ENCODE results near the gene ANXA8L1. TPM values are rescaled to one million over a fixed set of nuclear protein-coding genes. Genes with fewer than 3 reads are reported as not detected.
"Not testable (repeated sequence)": the region's sequence is repeated elsewhere in the genome, so short reads cannot be mapped to it uniquely, and the experiment has no call there.

ANXA8L1 gene
- total RNA-seq, 1 donor from 2014 or later = not detected

DNA sequence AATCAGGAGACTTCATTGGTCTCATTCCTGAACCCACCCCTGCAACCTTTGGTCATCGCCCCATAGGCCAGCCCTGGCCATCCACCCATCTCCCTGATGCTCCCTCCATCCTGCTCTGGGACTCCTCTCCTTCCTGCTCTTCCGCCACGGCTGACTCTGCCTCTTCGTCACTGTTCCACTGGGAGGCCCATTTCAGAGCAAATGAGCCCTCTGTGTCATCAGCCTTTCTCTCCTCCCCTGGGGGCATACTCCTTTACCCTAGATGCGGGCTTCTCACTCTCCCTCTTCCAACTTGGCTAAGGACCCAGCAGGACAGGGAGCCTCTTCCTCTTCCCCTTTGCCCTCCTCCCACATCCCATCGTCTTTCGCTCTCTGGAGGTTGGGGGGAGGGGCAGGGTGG, 42.7 kb downstream of the ANXA8L1 start:
- H3K36me3 Mint-ChIP-seq (ENCODE audit: low read depth, unreplicated experiment); H3K27me3 Mint-ChIP-seq (ENCODE audit: unreplicated experiment); H3K4me3 Mint-ChIP-seq (ENCODE audit: unreplicated experiment); DNase-seq (ENCODE audit: low spot score); H3K27ac Mint-ChIP-seq (ENCODE audit: unreplicated experiment); H3K9me3 Mint-ChIP-seq (ENCODE audit: unreplicated experiment); H3K4me1 Mint-ChIP-seq (ENCODE audit: unreplicated experiment): not testable (repeated sequence)

DNA sequence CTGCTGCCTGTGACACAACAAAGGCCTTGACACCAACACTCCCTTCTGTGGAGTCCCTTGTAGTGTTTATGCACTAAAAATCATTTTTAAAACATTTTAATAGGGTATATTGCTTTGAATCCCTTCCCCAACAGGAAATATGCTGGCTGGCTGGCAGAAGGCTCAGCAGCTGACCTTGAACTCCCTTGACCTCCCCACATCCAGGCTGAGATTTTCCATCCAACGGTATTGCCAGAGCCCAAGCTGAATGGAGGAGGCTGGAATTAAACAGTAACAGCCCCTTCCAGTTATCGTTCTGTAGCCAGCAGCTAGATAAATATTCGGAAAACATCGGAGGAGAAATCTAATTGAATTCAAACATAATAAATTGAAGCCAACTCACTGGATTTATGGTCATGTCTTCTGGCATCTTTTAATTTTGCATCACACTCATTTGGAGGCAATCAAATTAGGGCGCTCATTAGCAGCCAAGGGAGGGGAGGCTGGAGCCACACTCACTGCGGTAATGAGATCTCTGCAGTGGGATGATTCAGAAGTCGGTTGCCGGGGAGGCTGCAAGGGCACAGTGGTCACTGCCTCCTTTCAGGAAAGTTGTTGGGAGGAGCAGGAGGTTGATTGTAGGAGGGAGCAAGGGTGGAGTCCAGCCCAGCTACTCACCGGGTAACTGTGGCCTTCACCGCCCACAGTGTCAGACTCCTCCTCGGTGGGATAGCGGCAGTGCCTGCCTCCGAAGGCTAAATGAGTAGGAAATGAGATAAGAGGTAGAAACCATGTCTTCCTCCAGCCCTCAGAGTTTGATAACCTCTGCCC, 44.2 kb downstream of the ANXA8L1 start:
- H3K4me3 Mint-ChIP-seq (ENCODE audit: unreplicated experiment); H3K4me1 Mint-ChIP-seq (ENCODE audit: unreplicated experiment); H3K9me3 Mint-ChIP-seq (ENCODE audit: unreplicated experiment); H3K36me3 Mint-ChIP-seq (ENCODE audit: low read depth, unreplicated experiment); DNase-seq (ENCODE audit: low spot score); H3K27ac Mint-ChIP-seq (ENCODE audit: unreplicated experiment); H3K27me3 Mint-ChIP-seq (ENCODE audit: unreplicated experiment): not testable (repeated sequence)

- not testable (repeated sequence) for H3K27me3 Mint-ChIP-seq (ENCODE audit: unreplicated experiment); H3K4me3 Mint-ChIP-seq (ENCODE audit: unreplicated experiment); DNase-seq (ENCODE audit: low spot score); H3K9me3 Mint-ChIP-seq (ENCODE audit: unreplicated experiment); H3K27ac Mint-ChIP-seq (ENCODE audit: unreplicated experiment); H3K4me1 Mint-ChIP-seq (ENCODE audit: unreplicated experiment); H3K36me3 Mint-ChIP-seq (ENCODE audit: low read depth, unreplicated experiment)
These were observed 48.0 kb downstream of the ANXA8L1 start for GRCh38 chr10:46423550-46423949.

DNA sequence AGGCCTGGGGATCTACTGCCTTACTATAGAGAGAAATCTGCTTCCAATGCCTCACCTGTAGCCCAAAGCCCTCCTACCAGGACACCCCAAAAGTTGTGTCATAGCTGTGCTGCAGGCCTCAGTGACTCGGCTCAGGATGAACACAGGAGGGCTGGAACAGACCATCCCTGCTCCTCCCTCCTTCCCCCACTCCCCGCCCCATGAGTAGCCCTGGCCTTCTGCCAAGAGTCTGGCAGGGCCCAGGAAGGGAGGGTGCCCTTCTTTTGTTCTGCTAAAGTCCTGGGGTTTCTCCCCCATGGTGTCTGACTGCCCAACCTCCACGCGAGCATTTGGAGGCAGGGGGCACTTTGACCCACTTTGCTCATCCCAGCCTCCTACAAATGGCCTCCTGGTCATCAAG, 65.4 kb downstream of the ANXA8L1 start:
- DNase-seq (ENCODE audit: low spot score); H3K27me3 Mint-ChIP-seq (ENCODE audit: unreplicated experiment); H3K9me3 Mint-ChIP-seq (ENCODE audit: unreplicated experiment); H3K4me1 Mint-ChIP-seq (ENCODE audit: unreplicated experiment); H3K36me3 Mint-ChIP-seq (ENCODE audit: low read depth, unreplicated experiment); H3K27ac Mint-ChIP-seq (ENCODE audit: unreplicated experiment); H3K4me3 Mint-ChIP-seq (ENCODE audit: unreplicated experiment): not testable (repeated sequence)

Other genes with a start within 250 kb of the ANXA8L1 start
- not detected for gene ANTXRL, start 88.8 kb upstream of the ANXA8L1 start, total RNA-seq (ENCODE audit: unreplicated experiment)
- not detected for gene NPY4R, start 90.2 kb downstream of the ANXA8L1 start, total RNA-seq (ENCODE audit: unreplicated experiment)
- 0.31 TPM for gene GPRIN2, start 180.9 kb downstream of the ANXA8L1 start, total RNA-seq (ENCODE audit: unreplicated experiment)
- gene SYT15, start 203.4 kb downstream of the ANXA8L1 start, total RNA-seq (ENCODE audit: unreplicated experiment) = 0.77 TPM

Measured in endothelial cell (in vitro differentiated cells).